NCI-H128 (cell line): Measurements from ENCODE around the gene HS6ST3.

Source experiments
- DNase-seq: peaks from one replicate; lab custom pipeline; 2025; ENCODE audit not compliant: unreplicated experiment; lab: John Stamatoyannopoulos, UW

The HS6ST3 gene

GRCh38 chr13:96646101-96646500 lies 556.2 kb downstream of the HS6ST3 start:
- no peak for DNase-seq

GRCh38 chr13:96646515-96647211 lies 556.8 kb downstream of the HS6ST3 start:
- no peak for DNase-seq

- DNase-seq, result no peak
These were observed 560.5 kb downstream of the HS6ST3 start for GRCh38 chr13:96650301-96650886.

- DNase-seq, result no peak
These were observed 561.7 kb downstream of the HS6ST3 start for GRCh38 chr13:96651598-96651997.

- no peak for DNase-seq
These were observed 562.6 kb downstream of the HS6ST3 start for GRCh38 chr13:96652506-96652905.

GRCh38 chr13:96661612-96662011 lies 571.7 kb downstream of the HS6ST3 start:
- DNase-seq, result no peak

GRCh38 chr13:96662036-96662435 lies 572.1 kb downstream of the HS6ST3 start:
- DNase-seq, result no peak

- no peak for DNase-seq
These were observed 577.5 kb downstream of the HS6ST3 start for GRCh38 chr13:96667294-96668018.

- no peak for DNase-seq
These were observed 581.2 kb downstream of the HS6ST3 start for GRCh38 chr13:96671073-96671472.

- no peak for DNase-seq
These were observed 582.1 kb downstream of the HS6ST3 start for GRCh38 chr13:96672016-96672415.

GRCh38 chr13:96673825-96674224 lies 583.9 kb downstream of the HS6ST3 start:
- no peak for DNase-seq

GRCh38 chr13:96677029-96677428 lies 587.1 kb downstream of the HS6ST3 start:
- DNase-seq, result no peak

- no peak for DNase-seq
These were observed 588.9 kb downstream of the HS6ST3 start for GRCh38 chr13:96678801-96679200.

GRCh38 chr13:96680898-96681297 lies 591.0 kb downstream of the HS6ST3 start:
- no peak for DNase-seq

- no peak for DNase-seq
These were observed 591.9 kb downstream of the HS6ST3 start for GRCh38 chr13:96681766-96682165.

GRCh38 chr13:96684469-96684868 lies 594.6 kb downstream of the HS6ST3 start:
- no peak for DNase-seq

- no peak for DNase-seq
These were observed 595.0 kb downstream of the HS6ST3 start for GRCh38 chr13:96684907-96685306.

- DNase-seq, result no peak
These were observed 596.4 kb downstream of the HS6ST3 start for GRCh38 chr13:96686286-96686685.

GRCh38 chr13:96687191-96687590 lies 597.3 kb downstream of the HS6ST3 start:
- no peak for DNase-seq

GRCh38 chr13:96690998-96691397 lies 601.1 kb downstream of the HS6ST3 start:
- no peak for DNase-seq

GRCh38 chr13:96696389-96696900 lies 606.5 kb downstream of the HS6ST3 start:
- no peak for DNase-seq

- DNase-seq, result no peak
These were observed 610.8 kb downstream of the HS6ST3 start for GRCh38 chr13:96700657-96701056.
